Stimulated activated CD8-positive, alpha-beta memory T cell treated with anti-CD3 and anti-CD28 coated beads, Interleukin-4, amount 100 ng/mL, for 1 hour (primary cell): ENCODE results near the gene THSD4.

ENCODE experiments used
- DNase-seq, 2 donors: peaks; one replicate each; pipeline ENCODE4 v3.0.0-alpha.2; 2020; ENCODE audit warnings: low read depth in 2 of 2, low spot score in 1 of 2

THSD4 gene

DNA sequence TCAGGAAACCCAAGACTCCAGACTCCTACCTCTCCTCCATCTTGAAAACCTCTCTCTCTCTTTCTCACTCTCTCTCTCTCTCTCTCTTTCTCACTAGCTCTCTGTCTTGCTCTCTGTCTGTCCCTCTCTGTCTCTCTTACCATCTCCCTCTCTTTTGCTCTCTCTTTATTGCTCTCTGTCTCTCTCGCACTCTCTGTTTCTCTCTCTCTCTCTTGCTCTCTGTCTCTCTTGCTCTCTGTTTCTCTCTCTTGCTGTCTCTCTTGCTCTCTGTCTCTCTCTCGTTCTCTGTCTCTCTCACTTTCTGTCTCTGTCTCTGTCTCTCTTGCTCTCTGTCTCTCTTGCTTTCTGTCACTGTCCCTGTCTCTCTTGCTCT, 620.1 kb downstream of the THSD4 start:
- DNase-seq: no peak

DNA sequence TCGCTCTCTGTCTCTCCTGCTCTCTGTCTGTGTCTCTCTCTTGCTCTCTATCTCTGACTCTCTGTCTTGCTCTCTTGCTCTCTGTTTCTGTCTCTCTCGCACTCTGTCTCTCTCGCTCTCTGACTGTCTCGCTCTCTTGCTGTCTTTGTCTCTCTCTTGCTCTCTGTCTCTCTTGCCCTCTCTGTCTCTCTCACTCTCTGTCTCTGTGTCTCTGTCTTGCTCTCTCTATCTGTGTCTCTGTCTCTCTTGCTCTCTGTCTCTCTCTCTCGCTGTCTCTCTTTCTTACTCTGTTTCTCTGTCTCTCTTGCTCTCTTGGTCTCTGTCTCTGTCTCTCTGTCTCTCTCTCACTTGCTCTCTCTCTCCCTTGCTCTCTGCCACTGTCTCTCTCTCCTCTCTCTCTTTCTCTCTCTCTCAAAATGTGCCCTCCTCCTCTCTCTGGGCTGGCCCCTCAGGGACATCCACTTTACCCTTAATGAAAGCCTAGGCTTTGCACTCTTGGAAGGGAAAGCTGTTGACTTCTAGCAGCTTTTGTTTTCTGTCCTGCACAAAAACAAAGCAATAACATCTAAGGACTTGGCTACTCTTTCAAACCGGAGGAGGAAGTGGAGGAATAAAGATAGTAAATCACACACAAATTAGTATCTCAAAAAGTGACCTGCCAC, 621.1 kb downstream of the THSD4 start:
- no peak for DNase-seq

GRCh38 chr15:71737761-71738160, 622.5 kb downstream of the THSD4 start:
- DNase-seq: no peak

GRCh38 chr15:71739355-71739754, 624.1 kb downstream of the THSD4 start:
- DNase-seq: no peak

DNA sequence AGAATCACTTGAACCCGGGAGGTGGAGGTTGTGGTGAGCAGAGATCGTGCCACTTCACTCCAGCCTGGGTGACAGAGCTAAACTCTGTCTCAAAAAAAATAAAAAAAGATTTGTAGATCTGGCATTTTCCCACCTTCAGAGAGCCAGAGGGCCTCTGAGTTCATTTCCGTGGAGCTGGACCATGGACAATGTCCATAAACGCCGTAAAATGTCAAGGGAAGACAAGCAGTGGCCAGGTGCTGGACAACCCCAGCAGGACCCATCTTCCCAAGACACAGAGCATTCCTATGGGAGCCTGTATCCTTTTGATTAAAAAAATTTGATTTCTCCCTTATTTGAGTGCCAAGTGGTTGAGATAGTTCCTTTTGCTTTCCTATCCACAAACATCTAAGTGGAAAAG, 627.7 kb downstream of the THSD4 start:
- no peak for DNase-seq

DNA sequence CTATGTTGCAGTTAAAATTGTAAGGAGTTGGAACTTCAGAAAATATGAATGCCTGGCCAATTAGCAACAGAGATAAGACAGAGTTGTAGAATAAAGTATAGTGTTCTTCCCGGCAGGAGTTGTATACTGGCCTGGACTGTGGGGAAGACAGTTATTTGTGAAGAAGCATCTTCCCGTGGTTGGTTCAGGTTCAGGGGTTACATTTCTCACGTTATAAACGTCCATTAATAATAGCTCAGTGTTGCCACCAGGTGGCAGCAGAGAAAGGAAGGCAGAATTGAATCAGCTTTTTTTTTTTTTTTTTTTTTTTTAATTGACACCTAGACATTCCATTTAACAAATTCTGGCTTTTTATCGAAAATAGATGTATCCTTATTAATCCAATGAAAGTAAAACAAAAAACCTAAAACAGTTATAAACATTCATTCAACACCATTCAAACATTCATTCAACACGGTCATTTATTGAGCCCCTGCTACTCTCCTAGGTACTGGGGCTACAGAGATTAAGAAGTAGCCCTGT, 628.7 kb downstream of the THSD4 start:
- DNase-seq: peak in 1 of 2 donors; percentile 50

- DNase-seq: no peak
These were observed 631.4 kb downstream of the THSD4 start for GRCh38 chr15:71746719-71747118.

- no peak for DNase-seq
These were observed 632.1 kb downstream of the THSD4 start for GRCh38 chr15:71747128-71748083.

GRCh38 chr15:71748293-71748718, 633.0 kb downstream of the THSD4 start:
- DNase-seq: no peak

- DNase-seq: no peak
These were observed 634.2 kb downstream of the THSD4 start for GRCh38 chr15:71749500-71749899.

DNA sequence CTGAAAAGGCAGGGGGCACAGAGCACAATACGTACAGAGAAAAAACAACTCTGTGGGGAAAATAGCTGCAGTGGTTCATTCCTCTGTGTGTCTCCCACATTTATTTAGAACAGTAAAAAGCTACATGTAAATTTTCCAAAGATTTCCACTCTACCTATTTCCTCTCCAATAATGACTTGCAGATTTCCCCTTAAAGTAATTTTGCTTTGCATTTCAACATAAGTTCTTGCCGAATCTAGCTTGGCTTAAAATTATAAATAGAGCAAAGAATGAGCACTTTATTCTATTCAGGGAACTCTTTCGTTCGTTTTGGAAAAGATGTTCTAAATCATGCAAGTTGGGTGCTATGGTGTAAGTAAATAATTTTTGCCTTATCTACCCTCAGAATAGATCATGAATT, 636.9 kb downstream of the THSD4 start:
- DNase-seq: no peak

GRCh38 chr15:71752604-71753289, 637.5 kb downstream of the THSD4 start:
- DNase-seq: no peak

DNA sequence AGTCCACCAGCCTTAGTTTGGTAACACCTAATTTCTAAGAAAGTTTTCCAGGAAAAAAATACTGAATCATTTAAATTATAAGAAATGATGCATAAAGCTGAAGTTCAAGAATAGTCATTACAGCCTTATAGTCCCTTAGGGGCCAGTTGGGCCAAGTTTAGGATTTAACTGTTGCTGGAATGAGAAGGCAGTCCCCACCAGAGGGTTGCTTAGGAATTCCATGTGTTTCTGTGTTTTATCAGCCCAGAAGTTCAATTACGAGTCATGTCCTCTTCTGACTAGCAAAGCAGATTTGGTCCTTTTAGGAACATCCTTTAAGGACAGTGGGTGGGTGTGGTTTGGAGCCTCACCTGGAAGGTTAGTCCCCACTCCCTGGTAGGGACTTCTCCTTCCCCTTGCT, 638.1 kb downstream of the THSD4 start:
- DNase-seq: no peak

DNA sequence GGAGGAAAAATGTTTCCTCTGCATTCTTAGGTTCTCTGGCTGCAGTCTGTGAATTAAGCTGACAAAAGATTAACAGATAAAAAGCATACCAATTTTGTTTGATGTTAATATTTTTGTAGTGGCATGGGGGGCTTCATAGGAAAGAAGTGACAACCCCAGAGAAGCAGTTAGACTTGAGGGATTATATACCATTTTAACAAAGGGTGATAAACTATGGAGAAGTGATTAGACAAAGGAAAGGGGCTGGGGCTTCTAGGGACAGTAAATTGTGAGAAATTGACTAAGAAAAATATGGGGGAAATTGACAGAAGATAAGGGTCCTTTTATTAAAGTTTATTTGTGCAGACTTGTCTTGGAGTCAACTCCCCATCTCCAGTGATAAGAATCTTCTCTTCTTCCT, 639.4 kb downstream of the THSD4 start:
- DNase-seq: no peak

- DNase-seq: no peak
These were observed 640.1 kb downstream of the THSD4 start for GRCh38 chr15:71755092-71755970.

DNA sequence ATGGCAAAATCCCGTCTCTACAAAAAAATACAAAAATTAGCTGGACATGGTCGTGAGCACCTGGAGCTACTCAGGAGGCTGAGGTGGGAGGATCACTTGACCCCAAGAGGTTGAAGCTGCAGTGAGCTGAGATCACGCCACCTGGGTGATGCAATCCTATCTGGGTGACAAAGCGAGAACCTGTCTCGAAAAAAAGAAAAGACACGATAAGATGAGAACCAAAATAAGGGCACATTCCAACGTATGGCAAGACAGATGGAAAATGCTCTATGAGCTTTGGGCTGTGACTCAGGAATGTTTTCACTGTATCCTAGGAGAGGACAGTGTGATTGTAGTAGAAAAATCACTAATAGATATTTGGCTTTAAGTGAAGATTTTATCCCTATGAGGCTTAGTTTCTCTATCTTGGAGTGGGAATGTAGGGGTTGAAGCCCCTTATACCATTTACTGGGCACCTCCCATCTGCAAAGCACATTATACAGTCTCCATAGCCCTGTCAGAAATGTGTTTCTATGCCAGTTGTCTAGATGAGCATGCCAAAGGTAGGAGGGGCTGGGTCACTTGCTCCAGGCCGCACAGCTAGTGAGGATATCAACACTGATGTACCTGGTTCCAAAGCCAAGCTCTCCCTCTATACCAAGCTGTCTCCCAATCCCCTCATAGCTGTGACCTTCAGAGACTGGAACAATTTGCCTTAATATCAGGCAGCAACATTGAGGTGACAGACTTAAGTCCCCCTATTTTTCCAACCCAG, 641.5 kb downstream of the THSD4 start:
- DNase-seq: no peak

DNA sequence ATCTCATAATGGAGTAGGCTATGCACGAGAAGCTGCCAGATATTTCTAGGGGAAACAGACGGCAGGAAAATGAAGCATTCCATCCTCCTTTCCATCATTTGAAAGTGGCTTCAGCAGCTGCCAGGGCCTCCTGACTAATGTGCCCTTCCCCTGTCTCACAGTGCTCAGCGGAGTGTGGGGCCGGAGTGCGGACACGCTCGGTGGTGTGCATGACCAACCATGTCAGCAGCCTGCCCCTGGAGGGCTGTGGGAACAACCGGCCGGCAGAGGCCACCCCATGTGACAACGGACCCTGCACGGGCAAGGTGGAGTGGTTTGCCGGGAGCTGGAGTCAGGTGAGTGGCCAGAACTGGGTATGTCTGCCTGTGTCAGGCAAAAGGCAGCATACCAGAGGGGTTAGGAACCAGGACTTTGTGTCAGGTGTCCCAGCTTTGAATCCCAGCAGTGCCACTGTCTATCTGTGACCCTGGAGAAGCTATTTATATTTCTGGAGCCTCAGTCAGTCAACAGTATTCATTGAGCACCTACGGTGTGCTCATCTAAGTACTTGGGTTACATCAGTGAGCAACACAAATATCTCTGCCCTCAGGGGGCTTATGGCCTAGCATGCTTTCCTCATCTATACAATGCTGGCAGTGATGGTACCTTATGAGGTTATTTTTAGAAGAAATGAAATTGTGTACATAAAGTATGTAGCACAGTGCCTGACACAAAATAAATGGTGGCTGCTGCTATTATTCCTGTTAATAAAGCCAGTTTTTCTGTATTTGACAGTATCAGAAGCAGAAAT, 642.7 kb downstream of the THSD4 start:
- DNase-seq: no peak

DNA sequence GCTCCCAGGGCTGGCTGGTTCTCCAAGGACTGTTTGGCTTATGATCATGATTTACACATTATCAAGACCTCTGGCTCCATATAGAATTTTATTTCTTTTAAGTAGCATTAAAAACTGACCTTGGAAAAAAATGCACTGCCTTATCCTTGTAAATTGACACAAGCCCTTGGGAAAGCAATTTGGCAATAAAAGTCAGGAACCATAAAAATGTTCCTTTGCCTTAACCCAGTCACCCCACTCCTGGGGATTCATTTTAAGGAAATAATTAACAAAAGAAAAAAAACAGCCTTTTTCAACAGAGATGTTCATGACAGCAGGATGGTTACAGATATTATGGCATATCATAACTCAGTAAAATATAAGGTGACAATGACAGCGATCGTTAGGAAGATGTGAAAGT, 643.4 kb downstream of the THSD4 start:
- DNase-seq: no peak

DNA sequence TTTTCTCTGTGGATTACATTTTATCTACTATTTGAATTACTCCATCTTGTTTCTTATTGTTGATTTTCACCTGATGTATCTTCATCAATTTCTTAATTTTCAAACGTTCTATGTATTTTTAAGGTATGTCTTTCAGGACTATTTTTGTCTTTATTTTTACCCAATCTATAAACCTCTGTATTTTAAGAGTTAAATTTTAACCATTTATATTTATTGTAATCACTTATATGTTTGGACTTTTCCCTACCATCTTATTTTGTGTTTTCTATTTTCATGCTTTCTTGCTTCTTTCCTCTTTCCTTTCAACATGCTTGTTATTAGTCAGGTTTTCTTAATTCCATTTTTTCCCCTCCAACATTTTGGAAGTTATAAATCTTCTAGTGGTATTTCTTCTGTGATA, 645.6 kb downstream of the THSD4 start:
- DNase-seq: no peak
